B cell (primary cell): ENCODE data around the gene GPR137B. TPM values are rescaled to one million over a fixed set of nuclear protein-coding genes. Genes with fewer than 3 reads are reported as not detected.

Experiments used
- ATAC-seq: fragments of 200-7000 bp; cut with Tn5 transposase; one replicate; pipeline ENCODE4 v1.10.0; 2021; ENCODE audit warnings: low read depth, mild to moderate bottlenecking, moderate number of reproducible peaks, moderate library complexity
- CTCF ChIA-PET: fragments of 350-600 bp; sonication (Branson Sonifier 250); formaldehyde crosslinking; loops from one replicate; lab custom pipeline; 2021; ENCODE audit warnings: antibody characterized with exemption, inconsistent platforms; lab: Charles Lee
- POLR2A ChIA-PET: fragments of 350-600 bp; sonication (Branson Sonifier 250); formaldehyde crosslinking; loops from one replicate; lab custom pipeline; 2021; ENCODE audit warnings: antibody characterized with exemption; lab: Charles Lee
- DNase-seq: peaks from one replicate; pipeline ENCODE4 v3.0.0; 2013
- H2AFZ ChIP-seq: 2 replicates; pipeline ENCODE4 v1.6.1; 2012; ENCODE audit warnings: mild to moderate bottlenecking, low read depth, low read length; ENCODE audit not compliant: insufficient read depth, poor library complexity, severe bottlenecking
- H3K27ac ChIP-seq, 2 donors: 1 replicate in 1 of 2; 2 replicates in 1 of 2; pipeline ENCODE4 v1.5.1; 2012 to 2013; ENCODE audit warnings: low read length in 2 of 2, mild to moderate bottlenecking in 2 of 2, moderate library complexity in 1 of 2
- H3K27me3 ChIP-seq, 4 experiments: fragments of 200-600 bp in 1 of 4; sonication (generic) in 1 of 4; replicated peaks in 1 of 4; 1 replicate in 2 of 4; 2 replicates in 2 of 4; pipeline versions ENCODE4 v1.6.1 to v1.7.0; 2013 to 2016; ENCODE audit warnings: low read length in 3 of 4, mild to moderate bottlenecking in 2 of 4, mixed read lengths in 1 of 4, moderate library complexity in 1 of 4; ENCODE audit not compliant: insufficient read depth in 4 of 4, control insufficient read depth in 3 of 4; ENCODE audit errors: control extremely low read depth in 1 of 4
- H3K36me3 ChIP-seq, 2 experiments: replicated peaks in 1 of 2; 1 replicate in 1 of 2; 2 replicates in 1 of 2; pipeline versions ENCODE4 v1.6.1 to v1.7.1; 2013; ENCODE audit warnings: low read length in 1 of 2; ENCODE audit not compliant: insufficient read depth in 2 of 2, control insufficient read depth in 1 of 2; ENCODE audit errors: control extremely low read depth in 1 of 2, extremely low read depth in 1 of 2
- H3K4me1 ChIP-seq, 2 donors: fragments of 200-600 bp in 1 of 2; sonication (generic) in 1 of 2; 1 replicate in 1 of 2; 2 replicates in 1 of 2; pipeline versions ENCODE4 v1.5.1 to v1.6.1; 2013 to 2017; ENCODE audit warnings: low read length in 2 of 2; ENCODE audit not compliant: control insufficient read depth in 2 of 2, insufficient read depth in 2 of 2
- H3K4me2 ChIP-seq: replicated peaks from 2 replicates; pipeline ENCODE3; 2012; ENCODE audit warnings: mild to moderate bottlenecking, low read depth, low read length; ENCODE audit not compliant: poor library complexity, severe bottlenecking
- H3K4me3 ChIP-seq, 5 experiments: fragments of 200-600 bp in 1 of 5; sonication (generic) in 1 of 5; 1 replicate in 3 of 5; 2 replicates in 2 of 5; pipeline versions ENCODE4 v1.5.1 to v1.7.0; 2011 to 2016; ENCODE audit warnings: low read length in 4 of 5, mild to moderate bottlenecking in 4 of 5, low read depth in 2 of 5, control low read depth in 1 of 5, moderate library complexity in 1 of 5; ENCODE audit not compliant: insufficient read depth in 1 of 5; ENCODE audit errors: control extremely low read depth in 1 of 5, extremely low read depth in 1 of 5
- H3K79me2 ChIP-seq: fragments of 200-600 bp; sonication (generic); one replicate; pipeline ENCODE4 v1.6.0; 2016; ENCODE audit warnings: low read length; ENCODE audit not compliant: control insufficient read depth, insufficient read depth
- H3K9ac ChIP-seq: fragments of 200-600 bp; sonication (generic); 2 replicates; pipeline ENCODE4 v1.6.1; 2017; ENCODE audit warnings: mild to moderate bottlenecking, low read length, moderate library complexity
- H3K9me3 ChIP-seq, 3 donors: one replicate each; pipeline versions ENCODE4 v1.6.1 to v1.7.1; 2013; ENCODE audit warnings: low read length in 2 of 3; ENCODE audit not compliant: control insufficient read depth in 2 of 3, insufficient read depth in 1 of 3; ENCODE audit errors: control extremely low read depth in 1 of 3
- H4K20me1 ChIP-seq: 2 replicates; pipeline ENCODE4 v1.6.0; 2012; ENCODE audit warnings: mild to moderate bottlenecking, low read length; ENCODE audit not compliant: insufficient read depth, control insufficient read depth, poor library complexity, severe bottlenecking
- H3K27ac Mint-ChIP-seq: one replicate; pipeline ENCODE4 v1.8.0; 2021; ENCODE audit warnings: mixed read lengths
- H3K27me3 Mint-ChIP-seq: one replicate; pipeline ENCODE4 v1.8.0; 2021; ENCODE audit warnings: mixed read lengths
- H3K4me1 Mint-ChIP-seq: one replicate; pipeline ENCODE4 v1.8.0; 2021; ENCODE audit warnings: mixed read lengths
- H3K4me3 Mint-ChIP-seq: one replicate; pipeline ENCODE4 v1.8.0; 2021; ENCODE audit warnings: mixed read lengths
- H3K9me3 Mint-ChIP-seq: one replicate; pipeline ENCODE4 v1.8.0; 2022; ENCODE audit warnings: mixed read lengths; ENCODE audit not compliant: insufficient read depth
- EZH2 ChIP-seq: IDR thresholded peaks from 2 replicates; pipeline ENCODE4 v1.6.1; 2012; ENCODE audit warnings: borderline replicate concordance, low read depth, mild to moderate bottlenecking, moderate library complexity, low read length; ENCODE audit not compliant: insufficient read depth, poor library complexity, severe bottlenecking
- WGBS: methylation state at CpG from one replicate; pipeline ENCODE4 v1.1.5; 2013; ENCODE audit warnings: missing lambda C conversion rate; ENCODE audit not compliant: insufficient coverage; 5-methylcytosine and 5-hydroxymethylcytosine counted together
- intact Hi-C: fragments of 100-400 bp; cut with micrococcal nuclease; formaldehyde crosslinking; loops from one replicate; pipeline ENCODE4 v1.10.0; 2022
- polyA plus RNA-seq: library from polyadenylated mRNA; depleted of rRNA; stranded (reverse); fragments of >200 nt; gene quantifications from 2 replicates; pipeline ENCODE4 v1.2.3, GENCODE V29; 2012
- total RNA-seq, 2 donors: library from RNA; stranded (reverse); fragments of 120-200 nt in 1 of 2; gene quantifications; 1 replicate in 1 of 2; 2 replicates in 1 of 2; pipeline versions ENCODE4 v1.2.3 to v1.2.4, GENCODE V29; 2013 to 2022
- TF ChIP-seq, protein P1 (sequence below): fragments of 200-600 bp; IDR thresholded peaks from one replicate; pipeline ENCODE4 v1.8.0; 2022; ENCODE audit warnings: antibody characterized with exemption, mild to moderate bottlenecking

GPR137B gene
- total and polyA plus RNA-seq, 2 donors (not counting 1 experiment from before 2014, with no cell fraction given) = 1.5 to 11.8 TPM

DNA sequence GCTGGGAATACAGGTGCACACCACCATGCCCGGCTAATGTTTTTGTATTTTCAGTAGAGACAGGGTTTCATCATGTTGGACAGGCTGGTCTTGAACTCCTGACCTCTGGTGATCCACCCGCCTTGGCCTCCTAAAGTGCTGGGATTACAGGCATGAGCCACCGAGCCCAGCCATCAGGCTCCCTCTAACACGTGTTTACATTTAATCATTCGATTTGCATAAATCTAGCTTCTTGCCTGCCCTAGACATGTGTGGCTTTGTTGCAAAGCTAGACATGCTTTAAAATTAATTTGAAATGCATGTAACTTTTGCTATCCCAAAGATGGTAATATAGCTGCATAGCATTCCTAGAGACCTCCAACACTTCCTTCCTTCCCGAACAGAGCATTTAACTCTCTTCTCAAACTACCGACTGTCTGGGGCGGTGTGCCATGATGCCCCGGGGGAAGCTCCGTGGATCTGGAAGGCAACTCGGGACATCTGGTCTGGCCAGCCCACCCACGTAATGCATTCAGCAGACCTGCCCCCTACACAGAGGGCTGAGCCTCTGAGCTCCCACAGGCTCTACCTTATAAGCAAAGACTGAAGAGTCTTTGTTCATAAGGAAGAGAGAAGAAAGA is 42.9 kb upstream of the GPR137B start:
- Histone ChIP-seq H3K27ac (no peak overlapping the region), H3K36me3 (no peaks in the 10 kb centered on the region), H3K9me3 (peaks cover 0 to 8% (median 2%) of the 10 kb centered on the region in 3 donors), H3K4me3 (no peak overlapping the region), H3K27me3 (peaks cover 0 to 7% (median 0%) of the 10 kb centered on the region in 4 experiments), H3K4me1 (peaks cover 0 to 3% of the 10 kb centered on the region in 2 donors), H3K79me2 (no peaks in the 10 kb centered on the region), H3K4me2 (no peak overlapping the region), H2AFZ (no peak overlapping the region), H4K20me1 (no peaks in the 10 kb centered on the region), H3K9ac (no peak overlapping the region)
- Mint-ChIP-seq H3K4me3 (no peak overlapping the region), H3K27me3 (peaks cover 4% of the 10 kb centered on the region), H3K4me1 (peaks cover 3% of the 10 kb centered on the region), H3K9me3 (no peaks in the 10 kb centered on the region), H3K27ac (no peak overlapping the region)
- ATAC-seq (no peak), DNase-seq (no peak)
- TF ChIP-seq, protein P1, sequence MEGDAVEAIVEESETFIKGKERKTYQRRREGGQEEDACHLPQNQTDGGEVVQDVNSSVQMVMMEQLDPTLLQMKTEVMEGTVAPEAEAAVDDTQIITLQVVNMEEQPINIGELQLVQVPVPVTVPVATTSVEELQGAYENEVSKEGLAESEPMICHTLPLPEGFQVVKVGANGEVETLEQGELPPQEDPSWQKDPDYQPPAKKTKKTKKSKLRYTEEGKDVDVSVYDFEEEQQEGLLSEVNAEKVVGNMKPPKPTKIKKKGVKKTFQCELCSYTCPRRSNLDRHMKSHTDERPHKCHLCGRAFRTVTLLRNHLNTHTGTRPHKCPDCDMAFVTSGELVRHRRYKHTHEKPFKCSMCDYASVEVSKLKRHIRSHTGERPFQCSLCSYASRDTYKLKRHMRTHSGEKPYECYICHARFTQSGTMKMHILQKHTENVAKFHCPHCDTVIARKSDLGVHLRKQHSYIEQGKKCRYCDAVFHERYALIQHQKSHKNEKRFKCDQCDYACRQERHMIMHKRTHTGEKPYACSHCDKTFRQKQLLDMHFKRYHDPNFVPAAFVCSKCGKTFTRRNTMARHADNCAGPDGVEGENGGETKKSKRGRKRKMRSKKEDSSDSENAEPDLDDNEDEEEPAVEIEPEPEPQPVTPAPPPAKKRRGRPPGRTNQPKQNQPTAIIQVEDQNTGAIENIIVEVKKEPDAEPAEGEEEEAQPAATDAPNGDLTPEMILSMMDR = no peak
- no peak for TF ChIP-seq EZH2
- intact Hi-C loops = no loop called here
- ChIA-PET CTCF (interaction anchor here (0.5 kb wide), 1 partner anchor 197 kb away, joined by 3 read pairs; no protein-coding TSS in a partner anchor), POLR2A (no interaction called here)
- WGBS = 96% methylated on average over 6 of the region's 12 CpGs

DNA sequence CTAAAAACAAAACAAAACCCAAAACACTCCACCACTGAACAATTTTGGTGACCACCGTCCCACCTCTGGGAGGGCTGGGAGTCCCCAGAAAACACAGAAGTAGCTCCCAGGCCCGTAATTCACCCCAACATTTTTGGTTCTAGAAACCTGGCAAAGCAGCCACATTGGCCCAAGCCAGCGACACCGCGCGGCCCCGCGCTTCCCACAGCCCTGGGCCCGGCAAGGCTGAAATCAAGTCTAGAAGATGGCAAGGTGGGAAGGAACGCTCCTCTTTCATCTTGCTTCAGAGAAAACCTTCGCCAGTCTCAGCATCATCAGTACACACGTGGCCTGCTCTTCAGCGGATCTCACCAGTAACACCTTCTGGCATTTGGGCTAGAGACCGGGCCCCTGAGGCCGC is 41.5 kb upstream of the GPR137B start:
- intact Hi-C loops = loop anchor here (10.0 kb wide), 1 partner anchor 184 kb away; the partner anchor contains the start of gene ERO1B
- POLR2A ChIA-PET = no interaction called here

More for the DNA sequence above, 41.5 kb upstream of the GPR137B start:
- Mint-ChIP-seq H3K9me3 (no peaks in the 10 kb centered on the region), H3K27me3 (peaks cover 4% of the 10 kb centered on the region), H3K4me1 (peaks cover 3% of the 10 kb centered on the region), H3K27ac (no peak overlapping the region), H3K4me3 (no peak overlapping the region)
- Histone ChIP-seq H3K4me1 (peaks cover 0 to 3% of the 10 kb centered on the region in 2 donors), H3K27ac (no peak overlapping the region), H3K4me2 (no peak overlapping the region), H2AFZ (no peak overlapping the region), H3K9me3 (peaks cover 0 to 8% (median 2%) of the 10 kb centered on the region in 3 donors), H3K36me3 (no peaks in the 10 kb centered on the region), H3K9ac (no peak overlapping the region), H3K4me3 (no peak overlapping the region), H3K27me3 (peaks cover 0 to 3% (median 0%) of the 10 kb centered on the region in 4 experiments), H3K79me2 (no peaks in the 10 kb centered on the region), H4K20me1 (no peaks in the 10 kb centered on the region)
- 95% methylated on average over 12 of the region's 15 CpGs for WGBS
- no peak for ATAC-seq
- CTCF ChIA-PET = no interaction called here
- DNase-seq = no peak
- no peak for TF ChIP-seq EZH2
- TF ChIP-seq, protein P1 = no peak
